ENCODE results near the gene IRF7.
A peak's percentile ranks its signal among the peaks of the same experiment; 100 is the strongest.

IRF7 gene

GRCh38 chr11:606245-606644, 9.5 kb downstream of the IRF7 start:
- DNase-seq = no peak

- DNase-seq = no peak
Measured at GRCh38 chr11:605286-606129, 10.2 kb downstream of the IRF7 start.

GRCh38 chr11:603154-603553, 12.6 kb downstream of the IRF7 start:
- DNase-seq = no peak

- DNase-seq = no peak
Measured at GRCh38 chr11:601573-602245, 14.0 kb downstream of the IRF7 start.

GRCh38 chr11:598005-598680, 17.6 kb downstream of the IRF7 start:
- DNase-seq = no peak

GRCh38 chr11:597166-597725, 18.5 kb downstream of the IRF7 start:
- DNase-seq = no peak

- no peak for DNase-seq
Measured at GRCh38 chr11:596374-596773, 19.4 kb downstream of the IRF7 start.

GRCh38 chr11:595400-595799, 20.4 kb downstream of the IRF7 start:
- no peak for DNase-seq

- no peak for DNase-seq
Measured at GRCh38 chr11:593347-593746, 22.4 kb downstream of the IRF7 start.

GRCh38 chr11:592918-593317, 22.8 kb downstream of the IRF7 start:
- no peak for DNase-seq

- no peak for DNase-seq
Measured at GRCh38 chr11:592501-592900, 23.2 kb downstream of the IRF7 start.

- DNase-seq = no peak
Measured at GRCh38 chr11:590997-591396, 24.8 kb downstream of the IRF7 start.

GRCh38 chr11:589798-590197, 26.0 kb downstream of the IRF7 start:
- DNase-seq = no peak

GRCh38 chr11:587978-588380, 27.8 kb downstream of the IRF7 start:
- DNase-seq = peak; percentile 75 to 78

GRCh38 chr11:587546-587945, 28.2 kb downstream of the IRF7 start:
- no peak for DNase-seq

GRCh38 chr11:586376-587316, 29.1 kb downstream of the IRF7 start:
- DNase-seq = no peak

GRCh38 chr11:584287-584686, 31.5 kb downstream of the IRF7 start:
- DNase-seq = no peak

- no peak for DNase-seq
Measured at GRCh38 chr11:581752-582151, 34.0 kb downstream of the IRF7 start.

GRCh38 chr11:581342-581741, 34.4 kb downstream of the IRF7 start:
- DNase-seq = no peak

GRCh38 chr11:579830-580601, 35.7 kb downstream of the IRF7 start:
- no peak for DNase-seq

GRCh38 chr11:578276-579035, 37.3 kb downstream of the IRF7 start:
- no peak for DNase-seq
